Loucy (cell line): ENCODE data around the gene CCDC144A.
"Not testable (repeated sequence)": the region's sequence is repeated elsewhere in the genome, so short reads cannot be mapped to it uniquely, and the experiment has no call there.

Experiments used
- H2AFZ ChIP-seq: fragments of 200-600 bp; sonication (generic); 2 replicates; pipeline ENCODE4 v1.6.0; 2016; ENCODE audit warnings: antibody characterized with exemption, mild to moderate bottlenecking, low read length, moderate library complexity
- H3F3A ChIP-seq: fragments of 200-600 bp; 2 replicates; pipeline ENCODE4 v1.6.0; 2016; ENCODE audit warnings: antibody characterized with exemption, low read depth, mild to moderate bottlenecking
- H3K27me3 ChIP-seq: fragments of 200-600 bp; sonication (generic); 2 replicates; pipeline ENCODE4 v1.6.1; 2014; ENCODE audit warnings: low read length, mild to moderate bottlenecking; ENCODE audit not compliant: insufficient read depth, poor library complexity, severe bottlenecking
- H3K36me3 ChIP-seq: fragments of 200-600 bp; sonication (generic); 2 replicates; pipeline ENCODE4 v1.6.1; 2016; ENCODE audit warnings: low read length; ENCODE audit not compliant: insufficient read depth
- H3K4me1 ChIP-seq: fragments of 200-600 bp; sonication (generic); 2 replicates; pipeline ENCODE4 v1.5.1; 2014; ENCODE audit warnings: low read length, mild to moderate bottlenecking; ENCODE audit not compliant: insufficient read depth, poor library complexity, severe bottlenecking
- H3K4me2 ChIP-seq: fragments of 200-600 bp; sonication (generic); 2 replicates; pipeline ENCODE4 v1.6.0; 2014; ENCODE audit warnings: antibody characterized with exemption, low read length, low read depth, mild to moderate bottlenecking; ENCODE audit not compliant: poor library complexity, severe bottlenecking
- H3K4me3 ChIP-seq: fragments of 200-600 bp; sonication (generic); 2 replicates; pipeline ENCODE4 v1.5.1; 2014; ENCODE audit warnings: low read length, mild to moderate bottlenecking, mixed read lengths; ENCODE audit not compliant: poor library complexity, severe bottlenecking
- H3K79me2 ChIP-seq: fragments of 200-600 bp; sonication (generic); 2 replicates; pipeline ENCODE4 v1.6.1; 2014; ENCODE audit warnings: low read length; ENCODE audit not compliant: insufficient read depth
- H3K9ac ChIP-seq: fragments of 200-600 bp; sonication (generic); 2 replicates; pipeline ENCODE4 v1.6.0; 2014; ENCODE audit warnings: mild to moderate bottlenecking, low read depth, low read length, moderate library complexity; ENCODE audit not compliant: poor library complexity, severe bottlenecking
- H3K9me2 ChIP-seq: fragments of 200-600 bp; sonication (generic); replicated peaks from 2 replicates; pipeline ENCODE4 v1.6.1; 2016; ENCODE audit warnings: low read depth, low read length, mixed read lengths
- H3K9me3 ChIP-seq: fragments of 200-600 bp; sonication (generic); 2 replicates; pipeline ENCODE4 v1.6.1; 2014; ENCODE audit warnings: mild to moderate bottlenecking, antibody characterized with exemption, low read length, low read depth; ENCODE audit not compliant: insufficient read depth
- H4K20me1 ChIP-seq: fragments of 200-600 bp; sonication (generic); 2 replicates; pipeline ENCODE4 v1.6.0; 2014; ENCODE audit warnings: antibody characterized with exemption, low read length, mild to moderate bottlenecking; ENCODE audit not compliant: insufficient read depth, poor library complexity, severe bottlenecking
- EZH2phosphoT487 ChIP-seq: fragments of 200-600 bp; IDR thresholded peaks from 2 replicates; pipeline ENCODE4 v1.6.1; 2018; ENCODE audit warnings: antibody characterized with exemption, mild to moderate bottlenecking, moderate library complexity, borderline replicate concordance
- TF ChIP-seq, protein P1 (sequence below): fragments of 200-600 bp; sonication (generic); conservative IDR thresholded peaks from 2 replicates; pipeline ENCODE4 v1.5.1; 2014; ENCODE audit warnings: mild to moderate bottlenecking, antibody characterized with exemption, low read length

CCDC144A gene

DNA sequence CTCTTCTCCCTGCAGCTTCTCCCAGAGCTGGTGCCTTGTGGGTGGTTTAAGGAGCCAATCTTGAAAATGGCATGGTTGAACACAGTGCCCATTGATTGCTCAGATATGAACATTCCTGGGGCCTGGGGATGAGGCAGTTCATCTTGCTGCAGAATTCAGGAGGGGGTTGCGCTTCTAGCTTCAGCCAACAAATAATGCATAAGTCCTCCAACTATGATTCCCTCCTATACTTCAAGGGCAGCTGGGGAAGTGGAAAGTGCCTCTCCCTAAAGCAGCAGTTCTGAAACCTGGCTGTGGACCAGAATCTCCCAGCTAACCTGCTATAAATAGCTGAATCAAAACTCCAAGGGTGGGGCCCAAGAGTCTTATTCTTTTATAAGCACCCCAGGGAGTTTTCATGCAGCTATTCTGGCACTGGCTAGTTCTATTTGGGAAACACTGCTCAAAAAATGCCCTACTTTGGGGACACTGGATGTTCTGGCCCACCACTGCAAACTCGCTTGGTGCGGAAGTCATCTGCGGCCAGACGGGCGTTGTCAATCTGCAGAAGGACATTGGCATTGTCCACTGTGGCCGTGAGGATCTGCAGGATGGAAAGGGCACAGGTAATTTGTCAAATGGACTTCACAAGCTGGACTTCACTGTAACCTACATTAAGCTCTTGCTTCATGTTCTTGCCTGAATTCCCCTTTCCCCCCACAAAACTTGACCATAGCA is 130.3 kb downstream of the CCDC144A start:
- H2AFZ ChIP-seq, result no peak overlapping the region
- H3F3A ChIP-seq, result no peaks in the 10 kb centered on the region
- no peaks in the 10 kb centered on the region for H3K9me3 ChIP-seq
- no peaks in the 10 kb centered on the region for H3K79me2 ChIP-seq
- no peak overlapping the region for H3K9ac ChIP-seq
- H3K4me2 ChIP-seq, result no peak overlapping the region
- H3K4me3 ChIP-seq, result no peak overlapping the region
- H3K4me1 ChIP-seq, result no peaks in the 10 kb centered on the region
- no peaks in the 10 kb centered on the region for H4K20me1 ChIP-seq
- H3K9me2 ChIP-seq, result no peaks in the 10 kb centered on the region
- TF ChIP-seq, protein P1, sequence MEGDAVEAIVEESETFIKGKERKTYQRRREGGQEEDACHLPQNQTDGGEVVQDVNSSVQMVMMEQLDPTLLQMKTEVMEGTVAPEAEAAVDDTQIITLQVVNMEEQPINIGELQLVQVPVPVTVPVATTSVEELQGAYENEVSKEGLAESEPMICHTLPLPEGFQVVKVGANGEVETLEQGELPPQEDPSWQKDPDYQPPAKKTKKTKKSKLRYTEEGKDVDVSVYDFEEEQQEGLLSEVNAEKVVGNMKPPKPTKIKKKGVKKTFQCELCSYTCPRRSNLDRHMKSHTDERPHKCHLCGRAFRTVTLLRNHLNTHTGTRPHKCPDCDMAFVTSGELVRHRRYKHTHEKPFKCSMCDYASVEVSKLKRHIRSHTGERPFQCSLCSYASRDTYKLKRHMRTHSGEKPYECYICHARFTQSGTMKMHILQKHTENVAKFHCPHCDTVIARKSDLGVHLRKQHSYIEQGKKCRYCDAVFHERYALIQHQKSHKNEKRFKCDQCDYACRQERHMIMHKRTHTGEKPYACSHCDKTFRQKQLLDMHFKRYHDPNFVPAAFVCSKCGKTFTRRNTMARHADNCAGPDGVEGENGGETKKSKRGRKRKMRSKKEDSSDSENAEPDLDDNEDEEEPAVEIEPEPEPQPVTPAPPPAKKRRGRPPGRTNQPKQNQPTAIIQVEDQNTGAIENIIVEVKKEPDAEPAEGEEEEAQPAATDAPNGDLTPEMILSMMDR, result no peak
- TF ChIP-seq EZH2phosphoT487, result no peak
- no peaks in the 10 kb centered on the region for H3K27me3 ChIP-seq
- no peaks in the 10 kb centered on the region for H3K36me3 ChIP-seq

DNA sequence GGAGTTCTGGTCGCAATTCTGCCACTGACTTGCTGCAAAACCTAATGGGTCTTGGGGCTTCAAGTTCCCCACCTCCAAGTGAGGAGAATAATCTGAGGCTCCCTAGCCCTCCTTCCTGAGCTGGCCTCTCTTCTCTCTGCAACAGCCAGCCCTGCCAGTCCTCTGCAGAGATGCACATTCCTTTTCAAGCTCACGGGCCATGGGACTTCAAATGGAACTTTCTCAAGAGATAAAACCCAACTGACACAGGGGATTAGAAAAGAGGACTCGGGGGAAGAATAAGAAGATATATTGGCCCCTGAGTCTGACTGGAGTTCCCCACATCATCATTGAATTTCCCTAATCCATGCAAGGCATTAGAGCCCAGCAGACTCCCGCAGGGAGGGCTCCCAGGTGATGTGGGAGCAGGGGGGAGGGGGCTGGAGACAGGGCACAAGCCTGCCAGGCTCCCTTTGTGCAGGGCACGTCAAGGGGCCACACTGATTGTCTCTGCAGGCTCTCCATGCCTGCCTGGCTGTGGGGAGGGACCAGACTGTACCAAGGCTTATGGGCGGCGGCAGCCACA is 131.0 kb downstream of the CCDC144A start:
- Histone ChIP-seq H3K9me3 (no peaks in the 10 kb centered on the region), H3K79me2 (no peaks in the 10 kb centered on the region), H3K4me3 (no peak overlapping the region), H3F3A (no peaks in the 10 kb centered on the region), H4K20me1 (no peaks in the 10 kb centered on the region), H3K9me2 (no peaks in the 10 kb centered on the region), H3K4me1 (no peaks in the 10 kb centered on the region), H3K27me3 (no peaks in the 10 kb centered on the region), H2AFZ (no peak overlapping the region), H3K4me2 (no peak overlapping the region), H3K9ac (no peak overlapping the region), H3K36me3 (no peaks in the 10 kb centered on the region)
- no peak for TF ChIP-seq EZH2phosphoT487
- TF ChIP-seq, protein P1, result no peak

DNA sequence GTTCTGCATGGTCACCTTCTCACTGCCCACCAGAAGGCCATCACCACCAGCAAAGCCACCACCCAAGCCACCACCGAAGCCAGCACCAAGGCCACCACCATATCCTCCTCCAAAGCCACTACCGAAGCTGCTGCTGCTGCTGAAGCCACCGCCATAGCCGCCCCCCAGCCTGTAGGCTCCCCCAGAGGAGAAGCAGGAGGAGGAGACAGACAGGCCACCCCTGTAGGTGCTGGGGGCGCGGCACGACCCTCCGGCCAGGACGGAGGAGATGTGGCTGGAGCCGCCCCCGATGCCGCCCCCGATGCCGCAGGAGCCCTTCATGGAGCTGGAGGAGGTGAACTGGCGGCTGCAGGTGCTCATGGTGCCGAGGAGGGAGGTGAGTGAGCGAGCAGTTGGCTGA is 132.1 kb downstream of the CCDC144A start:
- H3K4me1 ChIP-seq, H2AFZ ChIP-seq, H3K36me3 ChIP-seq, H4K20me1 ChIP-seq, H3K9me2 ChIP-seq, H3K9me3 ChIP-seq, H3K27me3 ChIP-seq, H3K4me2 ChIP-seq, H3K79me2 ChIP-seq, H3F3A ChIP-seq, H3K4me3 ChIP-seq, H3K9ac ChIP-seq: not testable (repeated sequence)

DNA sequence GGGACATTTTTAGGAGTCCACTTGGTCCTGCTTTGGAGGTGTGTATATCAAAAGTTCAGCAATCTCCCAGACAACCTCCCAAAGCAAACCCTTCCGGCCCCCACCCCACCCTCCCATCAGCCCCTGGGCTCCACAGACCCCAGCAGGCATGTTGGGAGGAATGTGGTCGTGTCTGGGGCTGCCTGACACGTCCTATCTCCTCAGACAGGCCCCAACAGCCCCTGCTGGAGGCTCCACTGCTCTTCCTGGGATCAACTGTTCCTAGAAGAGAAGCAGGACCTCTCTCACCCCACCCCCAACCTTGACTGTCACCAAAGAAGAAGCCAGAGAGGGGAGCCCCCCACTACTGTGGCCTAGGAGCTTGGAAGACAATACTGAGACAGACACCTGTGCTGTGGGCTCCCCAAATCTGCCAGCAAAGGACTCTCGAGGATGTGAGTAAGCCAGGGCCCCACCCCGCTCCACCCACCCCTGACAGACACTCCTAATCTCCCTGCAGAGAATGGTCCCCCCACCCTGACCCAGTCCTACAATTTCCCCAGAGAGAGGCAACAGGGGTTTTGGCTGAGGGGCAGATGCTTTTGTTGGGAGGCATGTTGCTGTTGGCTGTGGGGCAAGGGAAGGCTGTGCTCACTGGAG is 133.8 kb downstream of the CCDC144A start:
- not testable (repeated sequence) for H3K4me3 ChIP-seq, H3K27me3 ChIP-seq, H3K79me2 ChIP-seq, H2AFZ ChIP-seq, H3K36me3 ChIP-seq, H3K9me3 ChIP-seq, H3K9ac ChIP-seq, H4K20me1 ChIP-seq, H3F3A ChIP-seq, H3K4me1 ChIP-seq, H3K4me2 ChIP-seq, H3K9me2 ChIP-seq
